Panc1 (cell line): Measurements from ENCODE around the gene RABGAP1. TPM values are rescaled to one million over a fixed set of nuclear protein-coding genes. Genes with fewer than 3 reads are reported as not detected.

ENCODE experiments used
- ATAC-seq: fragments of 200-7000 bp; cut with Tn5 transposase; 2 replicates; pipeline ENCODE4 v1.9.1; 2020; ENCODE audit warnings: mild to moderate bottlenecking, moderate library complexity
- BruUV-seq: library from RNA; stranded (reverse); fragments of 400-500 nt; replicated peaks from 2 replicates; lab custom pipeline; 2021; lab: Mats Ljungman, UMichigan
- CTCF ChIA-PET: fragments of 300-600 bp; sonication (Branson Sonifier 250); formaldehyde crosslinking; loops from one replicate; lab custom pipeline; 2022; ENCODE audit warnings: antibody characterized with exemption; lab: Charles Lee
- POLR2A ChIA-PET: fragments of 300-600 bp; sonication (Branson Sonifier 250); formaldehyde crosslinking; loops from one replicate; lab custom pipeline; 2022; ENCODE audit warnings: antibody characterized with exemption; lab: Charles Lee
- DNase-seq: peaks from one replicate; pipeline ENCODE4 v3.0.0-alpha.2; 2010; ENCODE audit warnings: low read depth, low spot score
- H3K27ac ChIP-seq: 2 replicates; pipeline ENCODE4 v1.5.1; 2011; ENCODE audit warnings: mild to moderate bottlenecking, low read length, inconsistent platforms
- H3K27me3 ChIP-seq: fragments of 200-500 bp; sonication (Bioruptor generic); 2 replicates; pipeline ENCODE4 v1.6.0; 2014; ENCODE audit warnings: low read length, inconsistent platforms; ENCODE audit not compliant: control insufficient read depth, insufficient read depth
- H3K36me3 ChIP-seq: fragments of 200-500 bp; sonication (Bioruptor generic); 2 replicates; pipeline ENCODE4 v1.5.1; 2014; ENCODE audit warnings: inconsistent platforms, mild to moderate bottlenecking, low read length, moderate library complexity; ENCODE audit not compliant: control insufficient read depth, insufficient read depth
- H3K4me1 ChIP-seq: 2 replicates; pipeline ENCODE4 v1.5.1; 2011; ENCODE audit warnings: inconsistent platforms, mild to moderate bottlenecking, low read length, moderate library complexity; ENCODE audit not compliant: control insufficient read depth, insufficient read depth
- H3K4me3 ChIP-seq, 2 experiments: 2 replicates each; pipeline ENCODE4 v1.5.1; 2011 to 2012; ENCODE audit warnings: low read depth in 2 of 2, low read length in 2 of 2, mild to moderate bottlenecking in 2 of 2, inconsistent platforms in 1 of 2, moderate library complexity in 1 of 2
- H3K9me3 ChIP-seq: fragments of 200-500 bp; sonication (Bioruptor generic); 2 replicates; pipeline ENCODE4 v1.5.1; 2014; ENCODE audit warnings: low read depth, mild to moderate bottlenecking, inconsistent platforms, low read length, moderate library complexity; ENCODE audit not compliant: control insufficient read depth, insufficient read depth
- CTCF ChIP-seq: fragments of 450-650 bp; IDR thresholded peaks from 2 replicates; pipeline ENCODE4 v1.5.1; 2017; ENCODE audit warnings: mild to moderate bottlenecking
- POLR2AphosphoS5 ChIP-seq: IDR thresholded peaks from 2 replicates; pipeline ENCODE4 v1.6.1; 2012; ENCODE audit warnings: mild to moderate bottlenecking, low read depth, low read length, moderate library complexity
- REST ChIP-seq, 2 experiments: IDR thresholded peaks; 2 replicates each; pipeline ENCODE4 v1.6.1; 2011 to 2012; ENCODE audit warnings: low read depth in 2 of 2, control low read depth in 1 of 2, low read length in 1 of 2, mild to moderate bottlenecking in 1 of 2, moderate library complexity in 1 of 2; ENCODE audit not compliant: insufficient read depth in 1 of 2
- SIN3A ChIP-seq: IDR thresholded peaks from 2 replicates; pipeline ENCODE4 v1.6.1; 2012; ENCODE audit warnings: low read depth, mild to moderate bottlenecking, low read length, moderate library complexity, borderline replicate concordance; ENCODE audit not compliant: insufficient read depth
- TCF7L2 ChIP-seq: IDR thresholded peaks from 2 replicates; pipeline ENCODE4 v1.6.1; 2011; ENCODE audit warnings: mild to moderate bottlenecking, low read depth, low read length, inconsistent platforms
- in situ Hi-C: cut with HindIII; loops from 2 replicates; pipeline ENCODE4 v1.10.0; 2016; ENCODE audit warnings: low sequenced_read_pairs, low pct_unique_long_range_greater_than_20kb
- intact Hi-C: fragments of 100-400 bp; cut with micrococcal nuclease; formaldehyde crosslinking; loops from one replicate; pipeline ENCODE4 v1.10.0; 2022; ENCODE audit not compliant: unreplicated experiment
- total RNA-seq: library from RNA; stranded (reverse); gene quantifications from one replicate; pipeline ENCODE4 v1.2.1, GENCODE V29; 2021; ENCODE audit not compliant: unreplicated experiment

Gene RABGAP1
- total RNA-seq, 1 experiment from 2014 or later = 41.4 TPM

GRCh38 chr9:123027517-123027916 lies 86.7 kb downstream of the RABGAP1 start:
- Histone ChIP-seq H3K27ac (no peak overlapping the region), H3K36me3 (peaks cover 6% of the 10 kb centered on the region; the same call in 1 of the 2 replicates), H3K27me3 (no peaks in the 10 kb centered on the region), H3K4me1 (no peaks in the 10 kb centered on the region), H3K4me3 (no peak overlapping the region), H3K9me3 (no peaks in the 10 kb centered on the region)
- no peak for ATAC-seq
- CTCF ChIA-PET = no interaction called here
- POLR2A ChIA-PET = no interaction called here
- no TSS peak for BruUV-seq
- in situ Hi-C loops = no loop called here
- no peak for DNase-seq
- no peak for TF ChIP-seq REST (IDR thresholded peaks at IDR 0.05; ENCODE audit: insufficient read depth in 1 of 2, low read depth in 2 of 2, low read length in 1 of 2)
- TF ChIP-seq TCF7L2 = no peak
- intact Hi-C loops = no loop called here

GRCh38 chr9:123028136-123028535 lies 87.3 kb downstream of the RABGAP1 start:
- ATAC-seq = no peak
- no peak overlapping the region for H3K27ac ChIP-seq
- POLR2A ChIA-PET = no interaction called here
- CTCF ChIA-PET = no interaction called here
- no peaks in the 10 kb centered on the region for H3K27me3 ChIP-seq
- H3K36me3 ChIP-seq = peaks cover 6% of the 10 kb centered on the region; the same call in 1 of the 2 replicates
- no peak overlapping the region for H3K4me3 ChIP-seq
- H3K4me1 ChIP-seq = no peaks in the 10 kb centered on the region
- DNase-seq = no peak
- in situ Hi-C loops (no loop called here), intact Hi-C loops (no loop called here)
- TF ChIP-seq SIN3A = no peak
- no peak for TF ChIP-seq TCF7L2
- TF ChIP-seq POLR2AphosphoS5 = no peak
- no peak for TF ChIP-seq REST (IDR thresholded peaks at IDR 0.05; ENCODE audit: insufficient read depth in 1 of 2, low read depth in 2 of 2, low read length in 1 of 2)
- no TSS peak for BruUV-seq
- no peaks in the 10 kb centered on the region for H3K9me3 ChIP-seq

- CTCF ChIA-PET = no interaction called here
- DNase-seq (no peak), ATAC-seq (no peak)
- POLR2A ChIA-PET = interaction anchor here (0.6 kb wide), 1 partner anchor 154 kb away, joined by 3 read pairs; no protein-coding TSS in a partner anchor
- H3K4me1 ChIP-seq = no peaks in the 10 kb centered on the region
- BruUV-seq = no TSS peak
- no peaks in the 10 kb centered on the region for H3K27me3 ChIP-seq
- peaks cover 6% of the 10 kb centered on the region; the same call in 1 of the 2 replicates for H3K36me3 ChIP-seq
- no peaks in the 10 kb centered on the region for H3K9me3 ChIP-seq
- in situ Hi-C loops (no loop called here), intact Hi-C loops (no loop called here)
- TF ChIP-seq REST (IDR thresholded peaks at IDR 0.05; ENCODE audit: insufficient read depth in 1 of 2, low read depth in 2 of 2, low read length in 1 of 2) = no peak
- no peak for TF ChIP-seq CTCF
- TF ChIP-seq SIN3A = no peak
- TF ChIP-seq TCF7L2 = no peak
- no peak for TF ChIP-seq POLR2AphosphoS5
- no peak overlapping the region for H3K4me3 ChIP-seq
- no peak overlapping the region for H3K27ac ChIP-seq
These were observed 88.2 kb downstream of the RABGAP1 start for GRCh38 chr9:123028973-123029372.
